PC-9 (cell line): ENCODE results near the gene ZNF256.

Source experiments
- EZH2 ChIP-seq: fragments of 200-600 bp; sonication (generic); IDR thresholded peaks from 2 replicates; pipeline ENCODE4 v1.8.0; 2017; ENCODE audit warnings: antibody characterized with exemption, low read depth
- TF ChIP-seq, protein P1 (sequence below): fragments of 200-600 bp; sonication (generic); conservative IDR thresholded peaks from 2 replicates; pipeline ENCODE4 v1.6.1; 2017; ENCODE audit warnings: mixed run types, antibody characterized with exemption, mild to moderate bottlenecking, moderate library complexity

DNA sequence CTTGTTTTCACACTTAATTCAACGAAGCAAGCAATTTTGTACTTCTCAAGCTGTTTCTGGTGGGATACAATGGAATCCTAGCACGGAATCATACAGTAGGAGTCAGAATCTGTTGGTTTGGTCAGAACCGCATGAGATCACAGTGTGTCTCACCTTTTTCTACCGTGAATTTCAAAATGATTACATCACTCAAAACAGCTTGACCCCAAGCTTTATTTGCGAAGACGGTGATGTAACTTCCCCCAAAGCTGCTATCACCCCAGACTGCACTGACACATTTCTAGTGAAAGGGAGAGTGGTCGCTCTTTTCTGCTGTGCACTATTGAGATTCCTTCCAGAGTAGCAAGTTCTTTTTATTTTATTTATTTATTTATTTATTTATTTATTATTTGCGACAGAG lies 17.3 kb upstream of the ZNF256 start:
- TF ChIP-seq, protein P1, sequence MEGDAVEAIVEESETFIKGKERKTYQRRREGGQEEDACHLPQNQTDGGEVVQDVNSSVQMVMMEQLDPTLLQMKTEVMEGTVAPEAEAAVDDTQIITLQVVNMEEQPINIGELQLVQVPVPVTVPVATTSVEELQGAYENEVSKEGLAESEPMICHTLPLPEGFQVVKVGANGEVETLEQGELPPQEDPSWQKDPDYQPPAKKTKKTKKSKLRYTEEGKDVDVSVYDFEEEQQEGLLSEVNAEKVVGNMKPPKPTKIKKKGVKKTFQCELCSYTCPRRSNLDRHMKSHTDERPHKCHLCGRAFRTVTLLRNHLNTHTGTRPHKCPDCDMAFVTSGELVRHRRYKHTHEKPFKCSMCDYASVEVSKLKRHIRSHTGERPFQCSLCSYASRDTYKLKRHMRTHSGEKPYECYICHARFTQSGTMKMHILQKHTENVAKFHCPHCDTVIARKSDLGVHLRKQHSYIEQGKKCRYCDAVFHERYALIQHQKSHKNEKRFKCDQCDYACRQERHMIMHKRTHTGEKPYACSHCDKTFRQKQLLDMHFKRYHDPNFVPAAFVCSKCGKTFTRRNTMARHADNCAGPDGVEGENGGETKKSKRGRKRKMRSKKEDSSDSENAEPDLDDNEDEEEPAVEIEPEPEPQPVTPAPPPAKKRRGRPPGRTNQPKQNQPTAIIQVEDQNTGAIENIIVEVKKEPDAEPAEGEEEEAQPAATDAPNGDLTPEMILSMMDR = no peak
- TF ChIP-seq EZH2 = no peak
